ENCODE data around the gene EFCAB8. TPM values are rescaled to one million over a fixed set of nuclear protein-coding genes. Genes with fewer than 3 reads are reported as not detected.
"Not testable (repeated sequence)": the region's sequence is repeated elsewhere in the genome, so short reads cannot be mapped to it uniquely, and the experiment has no call there.

Gene EFCAB8
- total RNA-seq, 2 donors from 2014 or later, result 0.26 TPM; not detected in 1

GRCh38 chr20:32943490-32944052 is 84.8 kb downstream of the EFCAB8 start:
- H3K4me3 ChIP-seq, result no peak overlapping the region
- TF ChIP-seq, protein P1, sequence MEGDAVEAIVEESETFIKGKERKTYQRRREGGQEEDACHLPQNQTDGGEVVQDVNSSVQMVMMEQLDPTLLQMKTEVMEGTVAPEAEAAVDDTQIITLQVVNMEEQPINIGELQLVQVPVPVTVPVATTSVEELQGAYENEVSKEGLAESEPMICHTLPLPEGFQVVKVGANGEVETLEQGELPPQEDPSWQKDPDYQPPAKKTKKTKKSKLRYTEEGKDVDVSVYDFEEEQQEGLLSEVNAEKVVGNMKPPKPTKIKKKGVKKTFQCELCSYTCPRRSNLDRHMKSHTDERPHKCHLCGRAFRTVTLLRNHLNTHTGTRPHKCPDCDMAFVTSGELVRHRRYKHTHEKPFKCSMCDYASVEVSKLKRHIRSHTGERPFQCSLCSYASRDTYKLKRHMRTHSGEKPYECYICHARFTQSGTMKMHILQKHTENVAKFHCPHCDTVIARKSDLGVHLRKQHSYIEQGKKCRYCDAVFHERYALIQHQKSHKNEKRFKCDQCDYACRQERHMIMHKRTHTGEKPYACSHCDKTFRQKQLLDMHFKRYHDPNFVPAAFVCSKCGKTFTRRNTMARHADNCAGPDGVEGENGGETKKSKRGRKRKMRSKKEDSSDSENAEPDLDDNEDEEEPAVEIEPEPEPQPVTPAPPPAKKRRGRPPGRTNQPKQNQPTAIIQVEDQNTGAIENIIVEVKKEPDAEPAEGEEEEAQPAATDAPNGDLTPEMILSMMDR (IDR thresholded peaks at IDR 0.05), result no peak
- no peak for TF ChIP-seq POLR2A (IDR thresholded peaks at IDR 0.05)
- WGBS, 2 donors, result 75 to 81% methylated on average over 6 to 7 of the region's 7 CpGs
- H3K27me3 ChIP-seq, result no peaks in the 10 kb centered on the region
- intact Hi-C loops (cut with DNase I), result no loop called here
- no peak for DNase-seq
- no peaks in the 10 kb centered on the region for H3K4me1 ChIP-seq
- no peaks in the 10 kb centered on the region for H3K36me3 ChIP-seq (replicated peaks in 1 of 2; ENCODE audit: insufficient read depth in 1 of 2, low read depth in 2 of 2)
- no peaks in the 10 kb centered on the region for H3K9me3 ChIP-seq
- H3K27ac ChIP-seq, result no peak overlapping the region
- no peak for ATAC-seq

DNA sequence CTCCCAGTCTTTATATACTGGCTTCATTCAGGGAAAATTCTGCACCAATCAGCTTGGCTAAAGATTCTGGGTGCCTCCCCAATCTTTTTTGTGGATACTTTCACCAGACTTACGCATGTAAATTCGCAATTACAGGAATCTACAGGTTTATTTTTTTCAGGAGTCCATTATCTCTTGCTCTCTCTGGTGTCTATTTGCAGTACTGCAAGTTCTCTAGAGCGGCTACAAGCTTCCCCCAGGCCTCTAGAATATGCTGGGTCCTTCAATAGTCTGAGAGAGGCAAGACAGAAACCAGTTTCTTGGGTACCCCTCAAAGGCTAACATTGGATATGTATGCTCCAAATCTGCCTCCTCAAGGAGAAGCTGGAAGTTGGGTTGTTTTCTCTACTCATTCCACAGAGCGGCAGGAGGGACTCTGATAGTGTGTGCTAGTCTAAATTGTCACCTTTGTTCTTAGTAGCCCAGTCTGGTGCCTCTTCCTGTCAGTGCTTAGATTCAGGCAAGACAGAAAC is 87.0 kb downstream of the EFCAB8 start:
- ATAC-seq, result no peak
- WGBS, 2 donors, result 48 to 76% methylated on average over 4 of the region's 4 CpGs
- TF ChIP-seq POLR2A (IDR thresholded peaks at IDR 0.05), result no peak
- TF ChIP-seq, protein P1 (IDR thresholded peaks at IDR 0.05), result peak in 1 of 7 experiments; percentile 11

DNA sequence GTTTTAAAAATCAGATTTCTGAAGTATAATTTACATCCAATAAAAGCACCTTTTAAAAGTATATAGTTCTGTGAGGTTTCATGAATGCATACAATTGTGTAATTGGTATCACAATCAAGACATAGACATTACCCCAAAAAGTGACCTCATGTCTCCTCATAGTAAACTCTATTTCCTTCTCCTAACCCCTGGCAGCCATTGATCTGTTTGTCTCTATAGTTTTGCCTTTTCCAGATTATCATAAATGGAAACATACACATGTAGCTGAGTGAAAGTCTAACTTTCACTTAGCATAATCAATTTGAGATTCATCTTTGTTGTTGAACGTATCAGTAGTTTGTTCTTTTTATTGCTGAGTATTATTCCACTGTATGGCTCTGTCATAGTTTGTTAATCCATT is 87.9 kb downstream of the EFCAB8 start:
- DNase-seq (no peak), ATAC-seq (no peak)
- Histone ChIP-seq H3K36me3 (replicated peaks in 1 of 2; ENCODE audit: insufficient read depth in 1 of 2, low read depth in 2 of 2) (no peaks in the 10 kb centered on the region), H3K4me3 (no peak overlapping the region), H3K27me3 (no peaks in the 10 kb centered on the region), H3K9me3 (no peaks in the 10 kb centered on the region), H3K27ac (no peak overlapping the region), H3K4me1 (no peaks in the 10 kb centered on the region)
- no peak for TF ChIP-seq POLR2A (IDR thresholded peaks at IDR 0.05)
- TF ChIP-seq, protein P1 (IDR thresholded peaks at IDR 0.05), result no peak
- intact Hi-C loops (cut with DNase I), result no loop called here
- 65 to 74% methylated on average over 1 of the region's 1 CpG for WGBS, 2 donors

More for the DNA sequence above, 87.0 kb downstream of the EFCAB8 start:
- Histone ChIP-seq H3K4me1 (no peaks in the 10 kb centered on the region), H3K27ac (no peak overlapping the region), H3K27me3 (no peaks in the 10 kb centered on the region), H3K4me3 (no peak overlapping the region), H3K36me3 (replicated peaks in 1 of 2; ENCODE audit: insufficient read depth in 1 of 2, low read depth in 2 of 2) (no peaks in the 10 kb centered on the region), H3K9me3 (no peaks in the 10 kb centered on the region)
- intact Hi-C loops (cut with DNase I), result no loop called here
- DNase-seq, result no peak

GRCh38 chr20:32950539-32950938 is 91.8 kb downstream of the EFCAB8 start:
- H3K4me3 ChIP-seq; intact Hi-C loops (cut with DNase I); DNase-seq; H3K9me3 ChIP-seq; H3K27me3 ChIP-seq; H3K36me3 ChIP-seq (replicated peaks in 1 of 2; ENCODE audit: insufficient read depth in 1 of 2, low read depth in 2 of 2); H3K4me1 ChIP-seq; ATAC-seq; H3K27ac ChIP-seq: not testable (repeated sequence)
- WGBS, 2 donors, result 5 to 19% methylated on average over 4 of the region's 4 CpGs

DNA sequence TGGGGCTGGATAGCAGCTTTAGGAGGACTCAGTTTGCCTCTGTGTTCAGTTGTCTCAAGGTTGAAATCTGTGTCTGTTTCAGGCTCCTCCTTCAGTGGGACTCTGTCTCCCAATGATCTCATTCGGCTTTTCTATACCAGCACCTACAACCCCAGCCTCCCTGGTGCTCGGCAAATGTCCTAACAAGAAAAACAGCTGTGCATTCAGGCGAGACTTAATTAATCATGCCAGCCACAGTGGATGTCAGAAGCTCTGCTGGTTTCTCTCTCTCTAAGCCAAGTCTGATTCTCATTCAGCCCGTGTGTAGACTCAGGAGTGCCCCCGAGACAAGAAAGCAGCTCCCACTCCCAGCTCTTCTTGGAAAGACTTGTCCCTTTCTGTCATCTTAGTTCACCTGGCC is 98.7 kb downstream of the EFCAB8 start:
- intact Hi-C loops (cut with DNase I), result no loop called here
- no peaks in the 10 kb centered on the region for H3K4me1 ChIP-seq

More for the DNA sequence above, 98.7 kb downstream of the EFCAB8 start:
- 65 to 71% methylated on average over 5 of the region's 5 CpGs for WGBS, 2 donors
- H3K27me3 ChIP-seq, result no peaks in the 10 kb centered on the region
- H3K4me3 ChIP-seq, result no peak overlapping the region
- TF ChIP-seq POLR2A (IDR thresholded peaks at IDR 0.05), result no peak
- TF ChIP-seq, protein P1 (IDR thresholded peaks at IDR 0.05), result no peak
- ATAC-seq (no peak), DNase-seq (no peak)
- no peaks in the 10 kb centered on the region for H3K9me3 ChIP-seq
- no peak overlapping the region for H3K27ac ChIP-seq
- H3K36me3 ChIP-seq (replicated peaks in 1 of 2; ENCODE audit: insufficient read depth in 1 of 2, low read depth in 2 of 2), result no peaks in the 10 kb centered on the region

Data from body of pancreas (tissue), 4 donors.